GM12878 (cell line): Measurements from ENCODE around the gene WWOX. TPM values are rescaled to one million over a fixed set of nuclear protein-coding genes. Genes with fewer than 3 reads are reported as not detected.

Experiments used
- ATAC-seq: fragments of 200-7000 bp; cut with Tn5 transposase; 3 replicates; pipeline ENCODE4 v1.9.1; 2020; ENCODE audit warnings: mild to moderate bottlenecking, moderate library complexity
- BruUV-seq: library from RNA; stranded (reverse); fragments of 400-500 nt; replicated peaks from 2 replicates; lab custom pipeline; 2021; lab: Mats Ljungman, UMichigan
- CTCF ChIA-PET: fragments of 300-600 bp; sonication (Branson Sonifier 250); formaldehyde crosslinking; extraction: SDS; loops from one replicate; lab custom pipeline; 2021; ENCODE audit warnings: inconsistent platforms; lab: Yijun Ruan, JAX
- POLR2A ChIA-PET: fragments of 350-600 bp; formaldehyde crosslinking; extraction: SDS; loops from one replicate; lab custom pipeline; 2021; ENCODE audit warnings: inconsistent platforms; lab: Charles Lee
- RAD21 ChIA-PET: fragments of 300-600 bp; sonication (Branson Sonifier 250); formaldehyde crosslinking; loops from one replicate; lab custom pipeline; 2023; ENCODE audit warnings: antibody characterized with exemption; ENCODE audit not compliant: unreplicated experiment; lab: Charles Lee
- SMC1A ChIA-PET: fragments of 300-600 bp; sonication (Branson Sonifier 250); formaldehyde crosslinking; loops from one replicate; lab custom pipeline; 2023; ENCODE audit not compliant: unreplicated experiment, uncharacterized antibody; lab: Charles Lee
- DNase-seq: peaks from one replicate; pipeline ENCODE4 v3.0.0-alpha.2; 2011; ENCODE audit warnings: low read depth, low spot score
- FAIRE-seq: peaks from 3 replicates; lab custom pipeline; 2011; peaks lifted over from hg19 to GRCh38; lab: Jason Lieb, UNC
- H2AFZ ChIP-seq: 2 replicates; pipeline ENCODE4 v1.6.0; 2011; ENCODE audit warnings: low read depth, low read length, control low read depth; ENCODE audit not compliant: control insufficient read depth
- H3K27ac ChIP-seq: 2 replicates; pipeline ENCODE4 v1.5.1; 2011; ENCODE audit warnings: control low read depth; ENCODE audit not compliant: control insufficient read depth, insufficient read depth
- H3K27me3 ChIP-seq, 2 experiments: replicated peaks in 1 of 2; 2 replicates each; pipeline versions ENCODE4 v1.6.0 to v1.6.1; 2011; ENCODE audit warnings: low read length in 1 of 2; ENCODE audit not compliant: control insufficient read depth in 2 of 2, insufficient read depth in 2 of 2
- H3K36me3 ChIP-seq, 2 experiments: 2 replicates each; pipeline ENCODE4 v1.5.1; 2011; ENCODE audit warnings: low read length in 1 of 2; ENCODE audit not compliant: control insufficient read depth in 2 of 2, insufficient read depth in 2 of 2
- H3K4me1 ChIP-seq: 2 replicates; pipeline ENCODE4 v1.6.1; 2011; ENCODE audit warnings: mild to moderate bottlenecking, low read length, moderate library complexity, mixed read lengths; ENCODE audit not compliant: control insufficient read depth, insufficient read depth
- H3K4me2 ChIP-seq: 2 replicates; pipeline ENCODE4 v1.6.0; 2011; ENCODE audit warnings: control low read depth; ENCODE audit not compliant: control insufficient read depth, insufficient read depth
- H3K4me3 ChIP-seq: fragments of 200-600 bp; sonication (generic); 2 replicates; pipeline ENCODE4 v1.5.1; 2016
- H3K79me2 ChIP-seq: 2 replicates; pipeline ENCODE4 v1.6.0; 2011; ENCODE audit warnings: low read length; ENCODE audit not compliant: control insufficient read depth, insufficient read depth
- H3K9ac ChIP-seq: 2 replicates; pipeline ENCODE4 v1.8.0; 2011; ENCODE audit warnings: low read length, control low read depth, mixed read lengths; ENCODE audit not compliant: control insufficient read depth, insufficient read depth
- H3K9me3 ChIP-seq: replicated peaks from 3 replicates; pipeline ENCODE4 v1.5.1; 2011; ENCODE audit warnings: mild to moderate bottlenecking, low read length; ENCODE audit not compliant: control insufficient read depth, insufficient read depth
- H4K20me1 ChIP-seq: 2 replicates; pipeline ENCODE4 v1.6.0; 2011; ENCODE audit not compliant: control insufficient read depth, insufficient read depth
- ESRRA ChIP-seq: IDR thresholded peaks from 2 replicates; pipeline ENCODE4 v1.6.1; 2012; ENCODE audit warnings: mild to moderate bottlenecking, low read length, improper control_type of control experiment
- KDM1A ChIP-seq: fragments of 200-600 bp; sonication (generic); IDR thresholded peaks from 2 replicates; pipeline ENCODE4 v1.6.1; 2016; ENCODE audit warnings: borderline replicate concordance
- MEF2B ChIP-seq: fragments of 450-650 bp; IDR thresholded peaks from 2 replicates; pipeline ENCODE4 v1.6.1; 2018; ENCODE audit warnings: mild to moderate bottlenecking, moderate library complexity; ENCODE audit not compliant: partially characterized antibody, poor library complexity, severe bottlenecking
- RBBP5 ChIP-seq: fragments of 200-600 bp; sonication (generic); conservative IDR thresholded peaks from 2 replicates; pipeline ENCODE4 v1.6.1; 2016
- RUNX3 ChIP-seq: IDR thresholded peaks from 2 replicates; pipeline ENCODE4 v1.6.1; 2012; ENCODE audit warnings: low read length, inconsistent platforms
- SIX5 ChIP-seq: IDR thresholded peaks from 2 replicates; pipeline ENCODE4 v1.6.1; 2011; ENCODE audit warnings: mild to moderate bottlenecking, low read depth, low read length, moderate library complexity; ENCODE audit not compliant: severe bottlenecking
- SKIL ChIP-seq: fragments of 450-650 bp; IDR thresholded peaks from 2 replicates; pipeline ENCODE4 v1.6.1; 2017; ENCODE audit warnings: mild to moderate bottlenecking, low read depth, inconsistent platforms; ENCODE audit not compliant: poor library complexity, severe bottlenecking
- SMAD5 ChIP-seq: IDR thresholded peaks from 2 replicates; pipeline ENCODE4 v1.6.1; 2016; ENCODE audit warnings: antibody characterized with exemption, low read depth
- SRF ChIP-seq, 2 experiments: IDR thresholded peaks; 2 replicates each; pipeline ENCODE4 v1.6.1; 2011; ENCODE audit warnings: low read depth in 2 of 2, low read length in 2 of 2, mild to moderate bottlenecking in 1 of 2, moderate library complexity in 1 of 2
- ZBTB11 ChIP-seq: fragments of 450-650 bp; formaldehyde crosslinking; IDR thresholded peaks from 2 replicates; pipeline ENCODE4 v1.5.0; 2022; ENCODE audit warnings: mild to moderate bottlenecking, missing genetic modification characterization
- ZSCAN29 ChIP-seq: fragments of 450-650 bp; IDR thresholded peaks from 2 replicates; pipeline ENCODE4 v1.6.1; 2017; ENCODE audit warnings: mild to moderate bottlenecking, moderate library complexity
- WGBS: methylation state at CpG from one replicate; pipeline ENCODE4 v1.1.6; 2016; ENCODE audit warnings: low lambda C conversion rate; ENCODE audit not compliant: insufficient replicate concordance, insufficient coverage; ENCODE audit errors: missing lambda C conversion rate; 5-methylcytosine and 5-hydroxymethylcytosine counted together
- in situ Hi-C: fragments of 300-500 bp; cut with MboI; formaldehyde crosslinking; loops from 9 replicates; pipeline ENCODE4 v1.14.3; 2018; ENCODE audit warnings: mixed read lengths
- intact Hi-C: fragments of 100-400 bp; cut with micrococcal nuclease; formaldehyde crosslinking; loops from one replicate; pipeline ENCODE4 v1.14.2; 2022; ENCODE audit not compliant: unreplicated experiment
- polyA plus RNA-seq, 11 experiments: library from polyadenylated mRNA; depleted of rRNA in 4 of 11; unstranded in 6 of 11; stranded (reverse) in 5 of 11; fragments of >200 nt; fragmentation: Nextera tagmentation in 4 of 11; fragmentation: Illumina TruSeq in 1 of 11; extraction: Ambion mirVana in 4 of 11; extraction: Trizol in 1 of 11; gene quantifications; 1 replicate in 1 of 11; 2 replicates in 10 of 11; pipeline versions ENCODE4 v1.2.1 to v1.2.3, GENCODE V29; 2011 to 2016; ENCODE audit warnings: inconsistent platforms in 2 of 11, missing spikeins in 2 of 11, low read depth in 1 of 11
- total RNA-seq, 4 experiments: library from RNA; depleted of rRNA in 3 of 4; stranded (reverse); fragments of >200 nt in 3 of 4; fragmentation: Illumina TruSeq in 1 of 4; extraction: Trizol in 1 of 4; gene quantifications; 2 replicates each; pipeline versions ENCODE4 v1.2.1 to v1.2.3, GENCODE V29; 2013 to 2021

Gene WWOX
- total and polyA plus RNA-seq, 10 of the 15 experiments (the other 5 are each of a cell fraction or from before 2014, with no cell fraction given) = 2.8 to 24.4 (median 17.8) TPM

GRCh38 chr16:79083508-79084299 is 984.2 kb downstream of the WWOX start (continued):
- TF ChIP-seq SKIL (no peak), SMAD5 (no peak), RBBP5 (no peak), KDM1A (no peak)

GRCh38 chr16:79088971-79089370 is 989.5 kb downstream of the WWOX start:
- no peak overlapping the region for H3K27ac ChIP-seq
- TF ChIP-seq SIX5 (no peak), ESRRA (no peak), ZBTB11 (CRISPR knock-in tag) (no peak), RUNX3 (no peak), MEF2B (no peak), ZSCAN29 (no peak), KDM1A (no peak), SRF (IDR thresholded peaks at IDR 0.05; ENCODE audit: low read depth in 2 of 2, low read length in 2 of 2) (no peak)
- ATAC-seq (no peak), DNase-seq (no peak), FAIRE-seq (no peak)
- H3K9ac ChIP-seq = no peak overlapping the region
- in situ Hi-C loops (no loop called here), intact Hi-C loops (no loop called here)
- no peaks in the 10 kb centered on the region for H3K27me3 ChIP-seq
- CTCF ChIA-PET = no interaction called here
- H3K79me2 ChIP-seq = no peaks in the 10 kb centered on the region
- peaks cover 2% of the 10 kb centered on the region; the same call in 2 of the 3 replicates for H3K9me3 ChIP-seq
- H3K4me1 ChIP-seq = peaks cover 20% of the 10 kb centered on the region
- RAD21 ChIA-PET = no interaction called here
- H3K4me3 ChIP-seq = no peak overlapping the region
- 61% methylated on average over 6 of the region's 6 CpGs for WGBS
- no peak overlapping the region for H3K4me2 ChIP-seq
- H3K36me3 ChIP-seq = no peaks in the 10 kb centered on the region
- SMC1A ChIA-PET = interaction anchor here (1.3 kb wide), 1 partner anchor 13 kb away, joined by 3 read pairs; no protein-coding TSS in a partner anchor
- H4K20me1 ChIP-seq = no peaks in the 10 kb centered on the region
- POLR2A ChIA-PET = no interaction called here
- no peak overlapping the region for H2AFZ ChIP-seq
- BruUV-seq = no TSS peak
